ENCODE results near the gene FGF22.

DNA sequence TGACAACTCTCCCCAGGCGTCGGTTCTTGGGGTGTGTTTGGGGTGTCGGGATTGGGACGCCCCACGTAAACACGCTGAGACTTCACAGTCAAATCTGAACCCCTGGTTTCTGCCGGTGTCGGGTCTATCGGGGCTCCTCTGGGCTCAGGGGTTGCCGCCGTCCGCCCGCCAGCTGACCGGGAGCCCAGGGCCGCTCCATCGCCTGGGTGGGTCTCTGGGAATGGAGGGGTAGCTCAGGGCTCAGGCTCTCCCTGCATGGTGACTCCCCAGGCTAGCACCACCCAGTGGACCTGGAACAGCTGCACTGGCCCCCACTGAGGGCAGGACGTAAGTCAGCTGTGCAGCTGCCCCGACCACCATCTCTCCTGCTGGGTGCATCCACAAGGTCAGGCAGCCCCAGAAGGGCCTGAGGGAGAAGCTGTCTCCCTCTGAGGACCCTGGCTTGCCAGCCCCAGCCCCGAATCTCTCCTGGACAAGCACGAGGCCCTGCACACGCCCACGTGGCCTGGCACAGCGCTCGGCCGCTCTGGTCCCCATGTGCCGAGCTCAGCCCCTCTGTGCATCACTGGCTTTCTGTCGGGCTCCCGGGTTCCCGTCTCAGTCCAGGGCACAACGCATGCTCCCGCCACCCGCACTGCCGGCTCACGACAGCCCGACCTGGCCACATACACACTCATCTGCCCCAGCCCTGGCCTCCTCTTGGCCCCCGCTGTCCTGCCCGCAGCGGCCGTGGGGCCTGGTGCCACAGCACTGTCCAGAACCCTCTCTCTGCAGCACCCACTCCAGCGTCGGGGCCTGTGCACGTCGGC is 17.3 kb downstream of the FGF22 start:
- TF ChIP-seq, protein P1, sequence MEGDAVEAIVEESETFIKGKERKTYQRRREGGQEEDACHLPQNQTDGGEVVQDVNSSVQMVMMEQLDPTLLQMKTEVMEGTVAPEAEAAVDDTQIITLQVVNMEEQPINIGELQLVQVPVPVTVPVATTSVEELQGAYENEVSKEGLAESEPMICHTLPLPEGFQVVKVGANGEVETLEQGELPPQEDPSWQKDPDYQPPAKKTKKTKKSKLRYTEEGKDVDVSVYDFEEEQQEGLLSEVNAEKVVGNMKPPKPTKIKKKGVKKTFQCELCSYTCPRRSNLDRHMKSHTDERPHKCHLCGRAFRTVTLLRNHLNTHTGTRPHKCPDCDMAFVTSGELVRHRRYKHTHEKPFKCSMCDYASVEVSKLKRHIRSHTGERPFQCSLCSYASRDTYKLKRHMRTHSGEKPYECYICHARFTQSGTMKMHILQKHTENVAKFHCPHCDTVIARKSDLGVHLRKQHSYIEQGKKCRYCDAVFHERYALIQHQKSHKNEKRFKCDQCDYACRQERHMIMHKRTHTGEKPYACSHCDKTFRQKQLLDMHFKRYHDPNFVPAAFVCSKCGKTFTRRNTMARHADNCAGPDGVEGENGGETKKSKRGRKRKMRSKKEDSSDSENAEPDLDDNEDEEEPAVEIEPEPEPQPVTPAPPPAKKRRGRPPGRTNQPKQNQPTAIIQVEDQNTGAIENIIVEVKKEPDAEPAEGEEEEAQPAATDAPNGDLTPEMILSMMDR (IDR thresholded peaks at IDR 0.05; ENCODE audit: poor library complexity, severe bottlenecking), result no peak
- TF ChIP-seq TAF1 (IDR thresholded peaks at IDR 0.05; ENCODE audit: low read depth) (no peak), EZH2 (IDR thresholded peaks at IDR 0.05; ENCODE audit: borderline replicate concordance, insufficient read depth, low read length, poor library complexity, severe bottlenecking) (no peak), RAD21 (conservative IDR thresholded peaks at IDR 0.05) (no peak), SMC3 (conservative IDR thresholded peaks at IDR 0.05; ENCODE audit: poor library complexity) (no peak)
- TF ChIP-seq, protein P2, sequence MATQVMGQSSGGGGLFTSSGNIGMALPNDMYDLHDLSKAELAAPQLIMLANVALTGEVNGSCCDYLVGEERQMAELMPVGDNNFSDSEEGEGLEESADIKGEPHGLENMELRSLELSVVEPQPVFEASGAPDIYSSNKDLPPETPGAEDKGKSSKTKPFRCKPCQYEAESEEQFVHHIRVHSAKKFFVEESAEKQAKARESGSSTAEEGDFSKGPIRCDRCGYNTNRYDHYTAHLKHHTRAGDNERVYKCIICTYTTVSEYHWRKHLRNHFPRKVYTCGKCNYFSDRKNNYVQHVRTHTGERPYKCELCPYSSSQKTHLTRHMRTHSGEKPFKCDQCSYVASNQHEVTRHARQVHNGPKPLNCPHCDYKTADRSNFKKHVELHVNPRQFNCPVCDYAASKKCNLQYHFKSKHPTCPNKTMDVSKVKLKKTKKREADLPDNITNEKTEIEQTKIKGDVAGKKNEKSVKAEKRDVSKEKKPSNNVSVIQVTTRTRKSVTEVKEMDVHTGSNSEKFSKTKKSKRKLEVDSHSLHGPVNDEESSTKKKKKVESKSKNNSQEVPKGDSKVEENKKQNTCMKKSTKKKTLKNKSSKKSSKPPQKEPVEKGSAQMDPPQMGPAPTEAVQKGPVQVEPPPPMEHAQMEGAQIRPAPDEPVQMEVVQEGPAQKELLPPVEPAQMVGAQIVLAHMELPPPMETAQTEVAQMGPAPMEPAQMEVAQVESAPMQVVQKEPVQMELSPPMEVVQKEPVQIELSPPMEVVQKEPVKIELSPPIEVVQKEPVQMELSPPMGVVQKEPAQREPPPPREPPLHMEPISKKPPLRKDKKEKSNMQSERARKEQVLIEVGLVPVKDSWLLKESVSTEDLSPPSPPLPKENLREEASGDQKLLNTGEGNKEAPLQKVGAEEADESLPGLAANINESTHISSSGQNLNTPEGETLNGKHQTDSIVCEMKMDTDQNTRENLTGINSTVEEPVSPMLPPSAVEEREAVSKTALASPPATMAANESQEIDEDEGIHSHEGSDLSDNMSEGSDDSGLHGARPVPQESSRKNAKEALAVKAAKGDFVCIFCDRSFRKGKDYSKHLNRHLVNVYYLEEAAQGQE (IDR thresholded peaks at IDR 0.05; ENCODE audit: borderline replicate concordance), result no peak
